Left colon (tissue), 2 donors: ENCODE data around the gene SLC35F1. TPM values are rescaled to one million over a fixed set of nuclear protein-coding genes. Genes with fewer than 3 reads are reported as not detected.

ENCODE experiments used
- ATAC-seq: fragments of 200-7000 bp; cut with Tn5 transposase; one replicate; pipeline ENCODE4 v1.9.1; 2020; ENCODE audit warnings: mild to moderate bottlenecking, moderate library complexity
- DNase-seq, 2 donors: peaks; one replicate each; pipeline ENCODE4 v3.0.0-alpha.2; 2020
- intact Hi-C, 2 donors: fragments of 100-400 bp; cut with DNase I in 1 of 2; cut with micrococcal nuclease in 1 of 2; formaldehyde crosslinking; loops; one replicate each; pipeline versions ENCODE4 v1.11.2 to v1.14.0; 2022; cut with DNase I, micrococcal nuclease
- total RNA-seq, 2 donors: library from RNA; stranded (reverse); fragmentation: NEBNext Ultra II Directional; extraction: Animal tissue kit (Norgen Biotek cat#: 25700); gene quantifications; one replicate each; pipeline ENCODE4 v1.2.1, GENCODE V29; 2021
- donor health status: DM: no; HTN: no; CAD: no.
- donor health status: DM: yes; HTN: yes; CAD: no.

The SLC35F1 gene
- total RNA-seq, 2 donors from 2014 or later: 0.37 to 0.84 TPM

GRCh38 chr6:118086159-118086558 is 179.1 kb downstream of the SLC35F1 start:
- ATAC-seq: no peak

GRCh38 chr6:118092086-118092485 is 185.0 kb downstream of the SLC35F1 start:
- DNase-seq: no peak
- intact Hi-C loops: no loop called here
- ATAC-seq: no peak

More at GRCh38 chr6:118086159-118086558, 179.1 kb downstream of the SLC35F1 start:
- DNase-seq: no peak
- intact Hi-C loops: no loop called here

GRCh38 chr6:118097576-118097975 is 190.5 kb downstream of the SLC35F1 start:
- DNase-seq: no peak
- intact Hi-C loops: no loop called here
- no peak for ATAC-seq

- no peak for DNase-seq
- intact Hi-C loops: no loop called here
- no peak for ATAC-seq
Measured at GRCh38 chr6:118100717-118101116, 193.7 kb downstream of the SLC35F1 start.

GRCh38 chr6:118101220-118101619 is 194.2 kb downstream of the SLC35F1 start:
- ATAC-seq (no peak), DNase-seq (no peak)
- intact Hi-C loops: no loop called here

- intact Hi-C loops: no loop called here
- no peak for ATAC-seq
- DNase-seq: no peak
Measured at GRCh38 chr6:118101831-118102345, 194.8 kb downstream of the SLC35F1 start.

GRCh38 chr6:118102401-118102800 is 195.3 kb downstream of the SLC35F1 start:
- DNase-seq: no peak
- intact Hi-C loops: no loop called here
- ATAC-seq: no peak

GRCh38 chr6:118103381-118104146 is 196.5 kb downstream of the SLC35F1 start:
- intact Hi-C loops: no loop called here
- ATAC-seq (no peak), DNase-seq (no peak)

- ATAC-seq (no peak), DNase-seq (no peak)
- intact Hi-C loops: no loop called here
Measured at GRCh38 chr6:118122161-118122725, 215.2 kb downstream of the SLC35F1 start.

GRCh38 chr6:118122801-118123200 is 215.7 kb downstream of the SLC35F1 start:
- ATAC-seq (no peak), DNase-seq (no peak)
- intact Hi-C loops: no loop called here

GRCh38 chr6:118123503-118124037 is 216.5 kb downstream of the SLC35F1 start:
- ATAC-seq (no peak), DNase-seq (no peak)
- intact Hi-C loops: no loop called here

GRCh38 chr6:118124851-118125250 is 217.8 kb downstream of the SLC35F1 start:
- no peak for DNase-seq
- no peak for ATAC-seq
- intact Hi-C loops: no loop called here

GRCh38 chr6:118128755-118129154 is 221.7 kb downstream of the SLC35F1 start:
- DNase-seq: no peak
- intact Hi-C loops: no loop called here
- no peak for ATAC-seq

- intact Hi-C loops: no loop called here
- no peak for DNase-seq
- ATAC-seq: no peak
Measured at GRCh38 chr6:118134206-118134605, 227.1 kb downstream of the SLC35F1 start.

GRCh38 chr6:118134736-118135135 is 227.7 kb downstream of the SLC35F1 start:
- ATAC-seq (no peak), DNase-seq (no peak)
- intact Hi-C loops: no loop called here

GRCh38 chr6:118135371-118135770 is 228.3 kb downstream of the SLC35F1 start:
- intact Hi-C loops: no loop called here
- ATAC-seq (no peak), DNase-seq (no peak)

GRCh38 chr6:118141211-118141610 is 234.1 kb downstream of the SLC35F1 start:
- intact Hi-C loops: no loop called here
- no peak for ATAC-seq
- no peak for DNase-seq

GRCh38 chr6:118146584-118146983 is 239.5 kb downstream of the SLC35F1 start:
- ATAC-seq (no peak), DNase-seq (no peak)
- intact Hi-C loops: no loop called here

GRCh38 chr6:118147511-118147910 is 240.4 kb downstream of the SLC35F1 start:
- DNase-seq: no peak
- no peak for ATAC-seq
- intact Hi-C loops: no loop called here

GRCh38 chr6:118148561-118148960 is 241.5 kb downstream of the SLC35F1 start:
- intact Hi-C loops: no loop called here
- ATAC-seq: no peak

More at GRCh38 chr6:118148561-118148960, 241.5 kb downstream of the SLC35F1 start:
- DNase-seq: no peak
